Head of caudate nucleus (tissue), 42 donors: ENCODE measurements around the gene WBP2.

Source experiments
- DNase-seq, 42 donors: peaks; one replicate each; pipeline versions ENCODE4 v3.0.0 to v3.0.0-alpha.2; 2020 to 2021; ENCODE audit warnings: mixed read lengths in 7 of 42
- intact Hi-C: fragments of 100-400 bp; cut with DNase I; formaldehyde crosslinking; loops from one replicate; pipeline ENCODE4 v1.15.0; 2022

WBP2 gene

GRCh38 chr17:75855310-75856061 is at the start of gene WBP2:
WBP2 (minus strand) TSS chr17:75855335; CDS start chr17:75855297, 38 bp downstream.
- intact Hi-C loops, result loop anchor here (5.0 kb wide), 2 partner anchors 42 to 73 kb away; partner anchors contain the start of genes TRIM65 and UNK
- peak; percentile 95 to 100 (median 99) for DNase-seq

- DNase-seq, result no peak
- intact Hi-C loops, result no loop called here
These were observed 47.3 kb upstream of the WBP2 start for GRCh38 chr17:75902406-75902805.

GRCh38 chr17:75901727-75902126 is 46.6 kb upstream of the WBP2 start:
- intact Hi-C loops, result no loop called here

GRCh38 chr17:75900691-75901533 is 45.8 kb upstream of the WBP2 start:
- intact Hi-C loops, result no loop called here
- no peak for DNase-seq

More at GRCh38 chr17:75901727-75902126, 46.6 kb upstream of the WBP2 start:
- no peak for DNase-seq

- no peak for DNase-seq
- intact Hi-C loops, result loop anchor here (5.0 to 10.0 kb wide), 2 partner anchors 43 to 115 kb away; partner anchors contain the start of genes UNK and WBP2
These were observed 44.8 kb upstream of the WBP2 start for GRCh38 chr17:75899767-75900468.

GRCh38 chr17:75899353-75899752 is 44.2 kb upstream of the WBP2 start:
- intact Hi-C loops, result loop anchor here (5.0 to 10.0 kb wide), 2 partner anchors 42 to 115 kb away; partner anchors contain the start of genes UNK and WBP2
- DNase-seq, result no peak

- intact Hi-C loops, result loop anchor here (5.0 to 10.0 kb wide), 2 partner anchors 41 to 114 kb away; partner anchors contain the start of genes UNK and WBP2
These were observed 43.7 kb upstream of the WBP2 start for GRCh38 chr17:75898791-75899190.

GRCh38 chr17:75898065-75898464 is 42.9 kb upstream of the WBP2 start:
- no peak for DNase-seq
- intact Hi-C loops, result loop anchor here (5.0 to 10.0 kb wide), 2 partner anchors 41 to 113 kb away; partner anchors contain the start of genes UNK and WBP2

More at GRCh38 chr17:75898791-75899190, 43.7 kb upstream of the WBP2 start:
- DNase-seq, result no peak

- intact Hi-C loops, result loop anchor here (5.0 to 10.0 kb wide), 2 partner anchors 40 to 113 kb away; partner anchors contain the start of genes UNK and WBP2
- no peak for DNase-seq
These were observed 42.3 kb upstream of the WBP2 start for GRCh38 chr17:75897160-75898019.

- intact Hi-C loops, result loop anchor here (5.0 to 10.0 kb wide), 2 partner anchors 39 to 112 kb away; partner anchors contain the start of genes UNK and WBP2
- peak; percentile 63 to 94 (median 86) for DNase-seq
These were observed 41.5 kb upstream of the WBP2 start, which contains the start of gene TRIM65 for GRCh38 chr17:75896415-75897159. TRIM65 (minus strand) TSS chr17:75896951; CDS start chr17:75896937, 14 bp downstream.

- DNase-seq, result no peak
- intact Hi-C loops, result loop anchor here (5.0 to 10.0 kb wide), 2 partner anchors 38 to 111 kb away; partner anchors contain the start of genes UNK and WBP2
These were observed 40.4 kb upstream of the WBP2 start for GRCh38 chr17:75895370-75896155.

GRCh38 chr17:75894049-75894733 is 39.1 kb upstream of the WBP2 start:
- DNase-seq, result no peak
- intact Hi-C loops, result loop anchor here (10.0 kb wide), 1 partner anchor 109 kb away; the partner anchor contains the start of gene UNK

- intact Hi-C loops, result loop anchor here (10.0 kb wide), 1 partner anchor 109 kb away; the partner anchor contains the start of gene UNK
- DNase-seq, result no peak
These were observed 38.3 kb upstream of the WBP2 start for GRCh38 chr17:75893305-75894048.

GRCh38 chr17:75892556-75893224 is 37.6 kb upstream of the WBP2 start:
- intact Hi-C loops, result loop anchor here (10.0 kb wide), 1 partner anchor 108 kb away; the partner anchor contains the start of gene UNK
- peak in 13 of 42 donors; percentile 10 to 71 (median 50) for DNase-seq
